ENCODE results near the gene ADGRA3. TPM values are rescaled to one million over a fixed set of nuclear protein-coding genes. Genes with fewer than 3 reads are reported as not detected.

The ADGRA3 gene
- total RNA-seq, 3 donors from 2014 or later (not counting 1 experiment from before 2014, with no cell fraction given) = 5.5 to 15.8 (median 8.2) TPM

- TF ChIP-seq, protein P1, sequence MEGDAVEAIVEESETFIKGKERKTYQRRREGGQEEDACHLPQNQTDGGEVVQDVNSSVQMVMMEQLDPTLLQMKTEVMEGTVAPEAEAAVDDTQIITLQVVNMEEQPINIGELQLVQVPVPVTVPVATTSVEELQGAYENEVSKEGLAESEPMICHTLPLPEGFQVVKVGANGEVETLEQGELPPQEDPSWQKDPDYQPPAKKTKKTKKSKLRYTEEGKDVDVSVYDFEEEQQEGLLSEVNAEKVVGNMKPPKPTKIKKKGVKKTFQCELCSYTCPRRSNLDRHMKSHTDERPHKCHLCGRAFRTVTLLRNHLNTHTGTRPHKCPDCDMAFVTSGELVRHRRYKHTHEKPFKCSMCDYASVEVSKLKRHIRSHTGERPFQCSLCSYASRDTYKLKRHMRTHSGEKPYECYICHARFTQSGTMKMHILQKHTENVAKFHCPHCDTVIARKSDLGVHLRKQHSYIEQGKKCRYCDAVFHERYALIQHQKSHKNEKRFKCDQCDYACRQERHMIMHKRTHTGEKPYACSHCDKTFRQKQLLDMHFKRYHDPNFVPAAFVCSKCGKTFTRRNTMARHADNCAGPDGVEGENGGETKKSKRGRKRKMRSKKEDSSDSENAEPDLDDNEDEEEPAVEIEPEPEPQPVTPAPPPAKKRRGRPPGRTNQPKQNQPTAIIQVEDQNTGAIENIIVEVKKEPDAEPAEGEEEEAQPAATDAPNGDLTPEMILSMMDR (IDR thresholded peaks at IDR 0.05) = no peak
- Histone ChIP-seq H3K27ac (ENCODE audit: low read length) (no peak overlapping the region), H3K4me3 (ENCODE audit: low read length) (no peak overlapping the region), H3K9me3 (ENCODE audit: control insufficient read depth, insufficient read depth, low read length) (no peaks in the 10 kb centered on the region), H3K27me3 (ENCODE audit: control insufficient read depth, insufficient read depth, low read length) (no peaks in the 10 kb centered on the region), H3K4me1 (ENCODE audit: control insufficient read depth, insufficient read depth, low read length) (no peaks in the 10 kb centered on the region), H3K36me3 (ENCODE audit: control insufficient read depth, insufficient read depth, low read length) (no peaks in the 10 kb centered on the region)
- ATAC-seq = no peak
- intact Hi-C loops (cut with micrococcal nuclease) = no loop called here
- 76% methylated on average over 5 of the region's 5 CpGs for WGBS (ENCODE audit: insufficient coverage)
- DNase-seq = no peak
- Mint-ChIP-seq H3K9me3 (no peaks in the 10 kb centered on the region), H3K27me3 (ENCODE audit: low read depth in 2 of 2) (no peaks in the 10 kb centered on the region), H3K36me3 (no peaks in the 10 kb centered on the region), H3K4me1 (peaks cover 24 to 26% of the 10 kb centered on the region in 2 donors), H3K27ac (no peak overlapping the region), H3K4me3 (no peak overlapping the region)
Measured at GRCh38 chr4:22465996-22466395, 49.9 kb downstream of the ADGRA3 start.

GRCh38 chr4:22465349-22465748 lies 50.5 kb downstream of the ADGRA3 start:
- ATAC-seq (no peak), DNase-seq (no peak)
- WGBS (ENCODE audit: insufficient coverage) = 89% methylated on average over 4 of the region's 4 CpGs
- no peaks in the 10 kb centered on the region for H3K36me3 Mint-ChIP-seq
- H3K4me1 Mint-ChIP-seq = peaks cover 17 to 26% of the 10 kb centered on the region in 2 donors
- TF ChIP-seq, protein P1 (IDR thresholded peaks at IDR 0.05) = no peak
- no peaks in the 10 kb centered on the region for H3K36me3 ChIP-seq (ENCODE audit: control insufficient read depth, insufficient read depth, low read length)
- no peak overlapping the region for H3K27ac ChIP-seq (ENCODE audit: low read length)
- no peaks in the 10 kb centered on the region for H3K27me3 ChIP-seq (ENCODE audit: control insufficient read depth, insufficient read depth, low read length)
- intact Hi-C loops (cut with micrococcal nuclease) = no loop called here
- H3K4me3 ChIP-seq (ENCODE audit: low read length) = no peak overlapping the region
- H3K4me1 ChIP-seq (ENCODE audit: control insufficient read depth, insufficient read depth, low read length) = no peaks in the 10 kb centered on the region
- H3K9me3 Mint-ChIP-seq = no peaks in the 10 kb centered on the region
- no peak overlapping the region for H3K4me3 Mint-ChIP-seq
- H3K27me3 Mint-ChIP-seq (ENCODE audit: low read depth in 2 of 2) = no peaks in the 10 kb centered on the region
- H3K27ac Mint-ChIP-seq = no peak overlapping the region
- H3K9me3 ChIP-seq (ENCODE audit: control insufficient read depth, insufficient read depth, low read length) = no peaks in the 10 kb centered on the region

DNA sequence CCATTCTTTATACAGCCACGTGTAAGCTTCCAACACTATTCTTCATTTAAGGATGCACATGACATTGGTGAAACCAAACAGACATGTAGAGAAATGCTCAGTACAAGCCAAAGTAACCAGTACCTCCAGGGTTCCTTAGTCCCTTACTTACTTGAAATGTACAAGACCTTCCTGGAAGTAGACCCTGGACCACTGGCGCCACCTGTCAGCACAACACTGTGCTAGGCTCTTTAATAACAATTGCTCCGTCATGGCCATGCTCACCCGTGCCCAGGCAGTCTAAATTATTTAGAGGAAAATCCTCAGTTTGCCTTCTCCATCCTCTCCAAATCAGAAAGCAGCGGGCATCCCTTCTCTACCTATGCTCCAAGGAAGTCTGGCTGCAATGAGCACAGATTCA lies 52.7 kb downstream of the ADGRA3 start:
- H3K36me3 Mint-ChIP-seq = no peaks in the 10 kb centered on the region
- H3K4me1 ChIP-seq (ENCODE audit: control insufficient read depth, insufficient read depth, low read length) = no peaks in the 10 kb centered on the region
- H3K4me3 ChIP-seq (ENCODE audit: low read length) = no peak overlapping the region
- DNase-seq (peak in 1 of 2 donors; percentile 6), ATAC-seq (no peak)
- 88% methylated on average over 5 of the region's 5 CpGs for WGBS (ENCODE audit: insufficient coverage)
- peak overlapping the region; percentile 19 to 33 for H3K27ac Mint-ChIP-seq
- no peaks in the 10 kb centered on the region for H3K27me3 ChIP-seq (ENCODE audit: control insufficient read depth, insufficient read depth, low read length)
- TF ChIP-seq, protein P1 (IDR thresholded peaks at IDR 0.05) = no peak
- H3K9me3 ChIP-seq (ENCODE audit: control insufficient read depth, insufficient read depth, low read length) = no peaks in the 10 kb centered on the region
- no peaks in the 10 kb centered on the region for H3K27me3 Mint-ChIP-seq (ENCODE audit: low read depth in 2 of 2)
- no peak overlapping the region for H3K4me3 Mint-ChIP-seq
- no peaks in the 10 kb centered on the region for H3K9me3 Mint-ChIP-seq
- peaks cover 17 to 26% of the 10 kb centered on the region in 2 donors for H3K4me1 Mint-ChIP-seq
- no peaks in the 10 kb centered on the region for H3K36me3 ChIP-seq (ENCODE audit: control insufficient read depth, insufficient read depth, low read length)
- no peak overlapping the region for H3K27ac ChIP-seq (ENCODE audit: low read length)
- intact Hi-C loops (cut with micrococcal nuclease) = no loop called here

DNA sequence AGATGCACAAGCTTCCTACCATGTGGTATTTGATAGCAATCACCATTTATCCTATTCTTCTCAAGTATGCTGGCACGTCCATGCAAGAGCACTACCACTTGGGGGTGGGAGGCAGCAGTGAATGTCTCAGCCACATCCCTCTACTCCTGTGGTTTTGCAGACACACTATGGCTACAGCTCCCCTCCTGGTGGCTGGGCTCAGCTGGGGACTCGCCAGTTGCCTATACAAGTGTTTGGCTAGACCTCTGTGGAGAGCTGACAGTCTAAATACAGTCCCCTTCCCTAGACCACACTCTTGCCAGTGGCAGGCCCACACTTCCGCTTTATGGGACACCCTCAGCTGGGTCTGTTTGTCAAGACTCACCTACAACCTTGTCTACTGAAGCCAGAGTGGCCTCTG lies 53.2 kb downstream of the ADGRA3 start:
- no peaks in the 10 kb centered on the region for H3K36me3 ChIP-seq (ENCODE audit: control insufficient read depth, insufficient read depth, low read length)
- H3K4me3 ChIP-seq (ENCODE audit: low read length) = no peak overlapping the region
- Mint-ChIP-seq H3K36me3 (no peaks in the 10 kb centered on the region), H3K27me3 (ENCODE audit: low read depth in 2 of 2) (no peaks in the 10 kb centered on the region), H3K27ac (peak overlapping the region; percentile 19 to 33), H3K4me3 (no peak overlapping the region), H3K4me1 (peaks cover 17 to 26% of the 10 kb centered on the region in 2 donors), H3K9me3 (no peaks in the 10 kb centered on the region)
- no peaks in the 10 kb centered on the region for H3K9me3 ChIP-seq (ENCODE audit: control insufficient read depth, insufficient read depth, low read length)
- ATAC-seq (peak in 1 of 3 donors; percentile 52), DNase-seq (no peak)
- WGBS (ENCODE audit: insufficient coverage) = 73% methylated on average over 3 of the region's 3 CpGs
- no peaks in the 10 kb centered on the region for H3K4me1 ChIP-seq (ENCODE audit: control insufficient read depth, insufficient read depth, low read length)
- H3K27me3 ChIP-seq (ENCODE audit: control insufficient read depth, insufficient read depth, low read length) = no peaks in the 10 kb centered on the region
- intact Hi-C loops (cut with micrococcal nuclease) = no loop called here
- H3K27ac ChIP-seq (ENCODE audit: low read length) = no peak overlapping the region
- TF ChIP-seq, protein P1 (IDR thresholded peaks at IDR 0.05) = no peak

Data from natural killer cell (primary cell).